ENCODE results near the gene MCTP1. TPM values are rescaled to one million over a fixed set of nuclear protein-coding genes. Genes with fewer than 3 reads are reported as not detected.

Gene MCTP1
- total RNA-seq, 1 experiment from 2014 or later: 0.44 TPM

GRCh38 chr5:95084757-95085156 lies 200.1 kb downstream of the MCTP1 start:
- Histone ChIP-seq H3K27ac (ENCODE audit: low read depth, low read length) (no peak overlapping the region), H4K20me1 (ENCODE audit: insufficient read depth) (no peaks in the 10 kb centered on the region), H3K27me3 (ENCODE audit: insufficient read depth, low read length) (no peaks in the 10 kb centered on the region), H3K4me3 (replicated peaks in 1 of 2; ENCODE audit: low read depth in 1 of 2, low read length in 2 of 2) (no peak overlapping the region), H3K9ac (ENCODE audit: low read length) (no peak overlapping the region), H3K9me2 (ENCODE audit: insufficient read depth) (no peaks in the 10 kb centered on the region), H2AFZ (ENCODE audit: low read depth, low read length, poor library complexity, severe bottlenecking) (no peak overlapping the region), H3K4me2 (ENCODE audit: low read length) (no peak overlapping the region), H3K36me3 (ENCODE audit: control insufficient read depth in 1 of 2, insufficient read depth in 2 of 2, low read length in 2 of 2) (no peaks in the 10 kb centered on the region), H3K9me3 (ENCODE audit: control insufficient read depth in 1 of 2, insufficient read depth in 1 of 2, low read depth in 1 of 2, low read length in 2 of 2) (no peaks in the 10 kb centered on the region), H3K4me1 (ENCODE audit: control insufficient read depth in 1 of 2, insufficient read depth in 2 of 2, low read length in 2 of 2) (0 out of 4 replicates have a peak, but pooled peaks cover 0 to 3% of the 10 kb centered on the region in 2 experiments), H3K79me2 (ENCODE audit: insufficient read depth, low read length) (no peaks in the 10 kb centered on the region)
- CTCF ChIA-PET: no interaction called here
- no peak for TF ChIP-seq EZH2phosphoT487 (IDR thresholded peaks at IDR 0.05; ENCODE audit: borderline replicate concordance)
- no peak for TF ChIP-seq CBX3 (IDR thresholded peaks at IDR 0.05; ENCODE audit: low read depth)
- TF ChIP-seq SRF (IDR thresholded peaks at IDR 0.05; ENCODE audit: low read depth): no peak
- no peak for TF ChIP-seq TCF7L2 (IDR thresholded peaks at IDR 0.05; ENCODE audit: borderline replicate concordance, extremely low read depth, insufficient read depth, insufficient read length)
- no peak for TF ChIP-seq FOSL1 (IDR thresholded peaks at IDR 0.05; ENCODE audit: low read depth)
- TF ChIP-seq SP1 (IDR thresholded peaks at IDR 0.05; ENCODE audit: low read depth): no peak
- intact Hi-C loops (cut with micrococcal nuclease): no loop called here
- no TSS peak for BruUV-seq (replicated peaks)
- ATAC-seq (no peak), DNase-seq (ENCODE audit: low read depth, low spot score) (no peak)
- POLR2A ChIA-PET: no interaction called here
- RAD21 ChIA-PET (ENCODE audit: low non-redundant PET in 1 of 2, low total read pairs in 2 of 2, uncharacterized antibody in 2 of 2, unreplicated experiment in 2 of 2): no interaction called here

GRCh38 chr5:95083606-95084005 lies 201.3 kb downstream of the MCTP1 start:
- no peak overlapping the region for H3K27ac ChIP-seq (ENCODE audit: low read depth, low read length)
- ATAC-seq (no peak), DNase-seq (ENCODE audit: low read depth, low spot score) (no peak)
- BruUV-seq (replicated peaks): no TSS peak
- H3K9me2 ChIP-seq (ENCODE audit: insufficient read depth): no peaks in the 10 kb centered on the region
- H3K4me2 ChIP-seq (ENCODE audit: low read length): no peak overlapping the region
- RAD21 ChIA-PET (ENCODE audit: low non-redundant PET in 1 of 2, low total read pairs in 2 of 2, uncharacterized antibody in 2 of 2, unreplicated experiment in 2 of 2): no interaction called here
- H3K4me1 ChIP-seq (ENCODE audit: control insufficient read depth in 1 of 2, insufficient read depth in 2 of 2, low read length in 2 of 2): 0 out of 4 replicates have a peak, but pooled peaks cover 0 to 3% of the 10 kb centered on the region in 2 experiments
- no peaks in the 10 kb centered on the region for H3K27me3 ChIP-seq (ENCODE audit: insufficient read depth, low read length)
- no peaks in the 10 kb centered on the region for H4K20me1 ChIP-seq (ENCODE audit: insufficient read depth)
- no peak overlapping the region for H2AFZ ChIP-seq (ENCODE audit: low read depth, low read length, poor library complexity, severe bottlenecking)
- H3K9ac ChIP-seq (ENCODE audit: low read length): no peak overlapping the region
- no peaks in the 10 kb centered on the region for H3K36me3 ChIP-seq (ENCODE audit: control insufficient read depth in 1 of 2, insufficient read depth in 2 of 2, low read length in 2 of 2)
- no peaks in the 10 kb centered on the region for H3K79me2 ChIP-seq (ENCODE audit: insufficient read depth, low read length)
- intact Hi-C loops (cut with micrococcal nuclease): no loop called here
- no peak overlapping the region for H3K4me3 ChIP-seq (replicated peaks in 1 of 2; ENCODE audit: low read depth in 1 of 2, low read length in 2 of 2)
- POLR2A ChIA-PET: no interaction called here
- H3K9me3 ChIP-seq (ENCODE audit: control insufficient read depth in 1 of 2, insufficient read depth in 1 of 2, low read depth in 1 of 2, low read length in 2 of 2): no peaks in the 10 kb centered on the region
- CTCF ChIA-PET: no interaction called here
- TF ChIP-seq CEBPB (IDR thresholded peaks at IDR 0.05; ENCODE audit: low read depth) (no peak), ZBTB33 (IDR thresholded peaks at IDR 0.05; ENCODE audit: extremely low read depth, insufficient replicate concordance, low read length) (no peak), MAX (IDR thresholded peaks at IDR 0.05) (no peak), CTCF (IDR thresholded peaks at IDR 0.05 in 2 of 3, conservative IDR thresholded peaks at IDR 0.05 in 1 of 3; ENCODE audit: borderline replicate concordance in 1 of 3, insufficient read depth in 1 of 3, low read depth in 2 of 3, low read length in 2 of 3) (no peak), ATF3 (IDR thresholded peaks at IDR 0.05) (no peak), EGR1 (IDR thresholded peaks at IDR 0.05; ENCODE audit: low read depth) (no peak), ELF1 (IDR thresholded peaks at IDR 0.05; ENCODE audit: borderline replicate concordance, low read depth) (no peak)

All from HCT116 (cell line).